ENCODE data around the gene ZBTB33. TPM values are rescaled to one million over a fixed set of nuclear protein-coding genes. Genes with fewer than 3 reads are reported as not detected.

Gene ZBTB33
- total RNA-seq, 1 experiment from 2014 or later = 29.0 TPM

- Histone ChIP-seq H4K20me1 (ENCODE audit: insufficient read depth) (no peaks in the 10 kb centered on the region), H3K9me2 (ENCODE audit: insufficient read depth) (no peaks in the 10 kb centered on the region), H3K79me2 (ENCODE audit: low read depth) (no peaks in the 10 kb centered on the region), H3K4me1 (replicated peaks; ENCODE audit: insufficient read depth) (no peaks in the 10 kb centered on the region), H3K27me3 (ENCODE audit: insufficient read depth, low read depth) (no peaks in the 10 kb centered on the region), H3K27ac (no peak overlapping the region), H2AFZ (no peak overlapping the region), H3K36me3 (ENCODE audit: low read depth) (no peaks in the 10 kb centered on the region), H3K4me2 (no peak overlapping the region), H3F3A (ENCODE audit: insufficient read depth, low read depth) (no peaks in the 10 kb centered on the region; the same call in 1 of the 2 replicates), H3K9me3 (ENCODE audit: insufficient read depth, low read depth) (no peaks in the 10 kb centered on the region), H3K4me3 (no peak overlapping the region)
- intact Hi-C loops (cut with micrococcal nuclease; ENCODE audit: unreplicated experiment) = no loop called here
- POLR2A ChIA-PET (ENCODE audit: unreplicated experiment) = no interaction called here
- BruUV-seq (replicated peaks) = no TSS peak
- no peak for DNase-seq
- CTCF ChIA-PET = no interaction called here
- TF ChIP-seq CTCF (conservative IDR thresholded peaks at IDR 0.05) (no peak), EZH2 (IDR thresholded peaks at IDR 0.05; ENCODE audit: low read depth) (no peak)
These were observed 12.5 kb downstream of the ZBTB33 start for GRCh38 chrX:120262859-120263708.

DNA sequence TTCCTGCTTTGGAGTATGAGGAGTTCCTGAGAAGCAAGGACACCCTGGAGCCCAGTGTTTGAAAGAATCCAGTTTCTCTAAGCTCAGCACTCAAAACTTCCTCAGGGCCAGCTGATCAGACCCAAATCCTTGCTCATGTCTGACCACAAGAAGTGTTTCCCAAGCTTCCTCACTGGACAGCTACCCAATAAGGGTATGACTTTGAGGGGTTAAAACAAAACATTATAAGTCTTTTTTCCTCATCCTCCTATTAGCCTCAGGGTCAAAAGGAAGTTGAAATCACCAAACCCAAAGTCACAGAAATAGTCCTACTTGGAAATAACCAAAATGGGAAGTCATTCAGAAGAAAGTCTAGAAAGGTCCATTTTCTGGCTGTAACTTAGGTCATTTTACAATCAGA, 13.7 kb downstream of the ZBTB33 start:
- Histone ChIP-seq H3K4me1 (replicated peaks; ENCODE audit: insufficient read depth) (no peaks in the 10 kb centered on the region), H3K9me2 (ENCODE audit: insufficient read depth) (no peaks in the 10 kb centered on the region), H4K20me1 (ENCODE audit: insufficient read depth) (no peaks in the 10 kb centered on the region), H3K79me2 (ENCODE audit: low read depth) (no peaks in the 10 kb centered on the region), H3K4me3 (no peak overlapping the region), H3K9me3 (ENCODE audit: insufficient read depth, low read depth) (no peaks in the 10 kb centered on the region), H3F3A (ENCODE audit: insufficient read depth, low read depth) (no peaks in the 10 kb centered on the region; the same call in 1 of the 2 replicates), H3K4me2 (no peak overlapping the region), H3K36me3 (ENCODE audit: low read depth) (no peaks in the 10 kb centered on the region), H2AFZ (no peak overlapping the region), H3K27ac (no peak overlapping the region), H3K27me3 (ENCODE audit: insufficient read depth, low read depth) (no peaks in the 10 kb centered on the region)
- POLR2A ChIA-PET (ENCODE audit: unreplicated experiment) = no interaction called here
- no peak for DNase-seq
- TF ChIP-seq EZH2 (IDR thresholded peaks at IDR 0.05; ENCODE audit: low read depth) (no peak), CTCF (conservative IDR thresholded peaks at IDR 0.05) (no peak)
- CTCF ChIA-PET = interaction anchor here (0.7 kb wide), 1 partner anchor 404 kb away, joined by 5 read pairs; no protein-coding TSS in a partner anchor
- intact Hi-C loops (cut with micrococcal nuclease; ENCODE audit: unreplicated experiment) = no loop called here
- BruUV-seq (replicated peaks) = no TSS peak

DNA sequence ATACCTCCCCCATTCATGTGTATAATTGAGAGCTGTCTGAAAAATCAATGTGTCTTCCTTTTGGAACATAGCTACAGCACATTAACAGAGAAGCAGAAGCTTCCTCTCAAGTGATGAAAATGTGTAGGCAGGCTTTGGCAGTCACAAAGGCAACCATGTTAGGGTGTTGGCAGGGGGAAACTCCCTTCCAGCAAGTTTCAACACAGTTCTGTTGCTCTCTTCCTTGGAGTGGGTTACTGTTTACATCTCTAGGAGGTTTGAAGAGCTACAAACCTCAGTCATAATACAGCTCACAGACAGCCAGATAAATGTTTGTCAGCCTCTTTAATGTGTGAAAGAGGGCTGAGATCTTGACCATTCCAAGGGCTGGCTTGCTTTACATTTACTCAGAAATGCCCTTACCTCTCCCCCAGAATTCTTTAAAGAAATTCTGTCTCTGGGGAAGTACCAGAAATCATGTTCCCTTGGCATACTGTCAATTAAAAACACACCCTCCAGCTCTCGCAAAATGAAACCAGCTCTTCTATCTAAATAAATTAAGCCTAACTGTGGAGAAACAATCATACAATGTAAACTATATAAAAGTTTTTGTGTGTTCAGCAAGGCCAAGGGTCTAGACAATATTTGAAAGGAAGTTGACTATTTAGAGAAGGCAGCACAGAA, 18.9 kb downstream of the ZBTB33 start:
- no peaks in the 10 kb centered on the region for H3F3A ChIP-seq (ENCODE audit: insufficient read depth, low read depth)
- DNase-seq = no peak
- no peaks in the 10 kb centered on the region for H3K79me2 ChIP-seq (ENCODE audit: low read depth)
- H3K9me3 ChIP-seq (ENCODE audit: insufficient read depth, low read depth) = no peaks in the 10 kb centered on the region
- no peak overlapping the region for H3K27ac ChIP-seq
- no peaks in the 10 kb centered on the region for H3K27me3 ChIP-seq (ENCODE audit: insufficient read depth, low read depth)
- no peaks in the 10 kb centered on the region for H3K9me2 ChIP-seq (ENCODE audit: insufficient read depth)
- H4K20me1 ChIP-seq (ENCODE audit: insufficient read depth) = no peaks in the 10 kb centered on the region
- TF ChIP-seq EZH2 (IDR thresholded peaks at IDR 0.05; ENCODE audit: low read depth) = no peak
- TF ChIP-seq CTCF (conservative IDR thresholded peaks at IDR 0.05) = no peak
- no peak overlapping the region for H3K4me3 ChIP-seq
- ChIA-PET CTCF (no interaction called here), POLR2A (ENCODE audit: unreplicated experiment) (no interaction called here)
- intact Hi-C loops (cut with micrococcal nuclease; ENCODE audit: unreplicated experiment) = no loop called here
- no peaks in the 10 kb centered on the region for H3K4me1 ChIP-seq (replicated peaks; ENCODE audit: insufficient read depth)
- no TSS peak for BruUV-seq (replicated peaks)
- no peak overlapping the region for H3K4me2 ChIP-seq
- H3K36me3 ChIP-seq (ENCODE audit: low read depth) = no peaks in the 10 kb centered on the region
- no peak overlapping the region for H2AFZ ChIP-seq
